IMR-90 (cell line): Measurements from ENCODE around the gene CCDC30. TPM values are rescaled to one million over a fixed set of nuclear protein-coding genes. Genes with fewer than 3 reads are reported as not detected.

Experiments used
- ATAC-seq: fragments of 200-7000 bp; cut with Tn5 transposase; 2 replicates; pipeline ENCODE4 v1.9.1; 2020; ENCODE audit warnings: low read depth, mild to moderate bottlenecking, moderate library complexity
- BruUV-seq: library from RNA; stranded (reverse); fragments of 400-500 nt; replicated peaks from 2 replicates; lab custom pipeline; 2021; lab: Mats Ljungman, UMichigan
- CTCF ChIA-PET: fragments of 300-600 bp; formaldehyde crosslinking; extraction: SDS; loops from one replicate; lab custom pipeline; 2021; ENCODE audit warnings: antibody characterized with exemption; lab: Yijun Ruan, JAX
- POLR2A ChIA-PET: fragments of 300-600 bp; sonication (Branson Sonifier 250); formaldehyde crosslinking; loops from one replicate; lab custom pipeline; 2022; ENCODE audit warnings: antibody characterized with exemption; ENCODE audit not compliant: unreplicated experiment; lab: Charles Lee
- DNase-seq: peaks from one replicate; pipeline ENCODE4 v3.0.0; 2013
- H2AFZ ChIP-seq: replicated peaks from 2 replicates; pipeline ENCODE3; 2013; ENCODE audit warnings: low read length, mild to moderate bottlenecking; ENCODE audit not compliant: poor library complexity
- H2AK5ac ChIP-seq: 2 replicates; pipeline ENCODE4 v1.6.1; 2013; ENCODE audit warnings: low read depth, low read length, inconsistent platforms
- H2AK9ac ChIP-seq: replicated peaks from 2 replicates; pipeline ENCODE3; 2013; ENCODE audit warnings: mild to moderate bottlenecking, low read depth, low read length, moderate library complexity; ENCODE audit not compliant: poor library complexity
- H2BK120ac ChIP-seq: 2 replicates; pipeline ENCODE4 v1.6.1; 2013; ENCODE audit warnings: low read depth, low read length, inconsistent platforms
- H2BK15ac ChIP-seq: 3 replicates; pipeline ENCODE4 v1.6.1; 2013; ENCODE audit warnings: low read depth, low read length, inconsistent platforms
- H2BK20ac ChIP-seq: 2 replicates; pipeline ENCODE4 v1.6.1; 2013; ENCODE audit warnings: low read depth, mild to moderate bottlenecking, inconsistent platforms, low read length, moderate library complexity
- H2BK5ac ChIP-seq: 2 replicates; pipeline ENCODE4 v1.6.1; 2013; ENCODE audit warnings: mild to moderate bottlenecking, low read depth, low read length, inconsistent platforms; ENCODE audit not compliant: poor library complexity, severe bottlenecking
- H3K14ac ChIP-seq: replicated peaks from 2 replicates; pipeline ENCODE4 v1.6.1; 2013; ENCODE audit warnings: low read depth, low read length, inconsistent platforms
- H3K18ac ChIP-seq: 2 replicates; pipeline ENCODE4 v1.6.1; 2013; ENCODE audit warnings: low read depth, low read length, control low read depth
- H3K23ac ChIP-seq: 2 replicates; pipeline ENCODE4 v1.6.1; 2013; ENCODE audit warnings: low read depth, low read length, inconsistent platforms
- H3K27ac ChIP-seq: 2 replicates; pipeline ENCODE4 v1.5.1; 2013; ENCODE audit warnings: mild to moderate bottlenecking, control low read depth, low read length; ENCODE audit not compliant: insufficient read depth
- H3K27me3 ChIP-seq: 2 replicates; pipeline ENCODE4 v1.6.1; 2013; ENCODE audit warnings: low read length; ENCODE audit not compliant: control insufficient read depth, insufficient read depth
- H3K36me3 ChIP-seq: 2 replicates; pipeline ENCODE4 v1.6.1; 2013; ENCODE audit warnings: low read length, mixed read lengths; ENCODE audit not compliant: control insufficient read depth, insufficient read depth
- H3K4ac ChIP-seq: 2 replicates; pipeline ENCODE4 v1.6.1; 2013; ENCODE audit warnings: low read depth, low read length, inconsistent platforms
- H3K4me1 ChIP-seq: 2 replicates; pipeline ENCODE4 v1.6.1; 2013; ENCODE audit warnings: low read length, mixed read lengths; ENCODE audit not compliant: control insufficient read depth, insufficient read depth
- H3K4me2 ChIP-seq: 2 replicates; pipeline ENCODE4 v1.6.1; 2013; ENCODE audit warnings: low read depth, mild to moderate bottlenecking, control low read depth, low read length, moderate library complexity
- H3K4me3 ChIP-seq: 2 replicates; pipeline ENCODE4 v1.5.1; 2013; ENCODE audit warnings: low read depth, mild to moderate bottlenecking, control low read depth, low read length, moderate library complexity; ENCODE audit not compliant: insufficient read depth
- H3K56ac ChIP-seq: 2 replicates; pipeline ENCODE4 v1.6.1; 2013; ENCODE audit warnings: low read length, inconsistent platforms; ENCODE audit not compliant: insufficient read depth; ENCODE audit errors: extremely low read depth
- H3K79me1 ChIP-seq, 2 experiments: 2 replicates each; pipeline ENCODE4 v1.6.1; 2013; ENCODE audit warnings: low read length in 2 of 2, inconsistent platforms in 1 of 2, low read depth in 1 of 2
- H3K9ac ChIP-seq: 2 replicates; pipeline ENCODE4 v1.6.1; 2013; ENCODE audit warnings: low read depth, low read length, control low read depth
- H3K9me1 ChIP-seq: 2 replicates; pipeline ENCODE4 v1.6.1; 2013; ENCODE audit warnings: low read length, inconsistent platforms; ENCODE audit not compliant: insufficient read depth
- H3K9me3 ChIP-seq: 2 replicates; pipeline ENCODE4 v1.6.1; 2013; ENCODE audit warnings: low read length; ENCODE audit not compliant: control insufficient read depth, insufficient read depth
- H4K20me1 ChIP-seq: 2 replicates; pipeline ENCODE4 v1.6.1; 2013; ENCODE audit warnings: low read length, inconsistent platforms; ENCODE audit not compliant: insufficient read depth
- H4K5ac ChIP-seq: 2 replicates; pipeline ENCODE4 v1.6.1; 2013; ENCODE audit warnings: mild to moderate bottlenecking, low read depth, low read length, control low read depth
- H4K8ac ChIP-seq, 2 experiments: 2 replicates each; pipeline ENCODE4 v1.6.1; 2013; ENCODE audit warnings: low read depth in 2 of 2, low read length in 2 of 2, control low read depth in 1 of 2, inconsistent platforms in 1 of 2
- H4K91ac ChIP-seq: 2 replicates; pipeline ENCODE4 v1.6.1; 2013; ENCODE audit warnings: low read depth, low read length, inconsistent platforms; ENCODE audit not compliant: insufficient read depth
- BHLHE40 ChIP-seq: fragments of 150-350 bp; IDR thresholded peaks from 2 replicates; pipeline ENCODE4 v1.6.1; 2016; ENCODE audit warnings: mild to moderate bottlenecking, low read depth, low read length
- CEBPB ChIP-seq: IDR thresholded peaks from 2 replicates; pipeline ENCODE4 v1.6.1; 2012; ENCODE audit warnings: low read depth, low read length, improper control_type of control experiment
- CHD1 ChIP-seq: IDR thresholded peaks from 2 replicates; pipeline ENCODE4 v1.6.1; 2012; ENCODE audit warnings: low read depth, low read length, improper control_type of control experiment
- CTCF ChIP-seq: conservative IDR thresholded peaks from 2 replicates; pipeline ENCODE4 v1.5.1; 2012; ENCODE audit warnings: mild to moderate bottlenecking, low read depth, low read length, improper control_type of control experiment
- ELK1 ChIP-seq: fragments of 150-350 bp; IDR thresholded peaks from 2 replicates; pipeline ENCODE4 v1.6.1; 2016; ENCODE audit warnings: low read depth, mild to moderate bottlenecking, low read length, moderate library complexity, borderline replicate concordance
- FOS ChIP-seq: fragments of 150-350 bp; IDR thresholded peaks from 2 replicates; pipeline ENCODE4 v1.6.1; 2016; ENCODE audit warnings: low read depth, low read length
- MAFK ChIP-seq: IDR thresholded peaks from 2 replicates; pipeline ENCODE4 v1.6.1; 2012; ENCODE audit warnings: low read depth, low read length, improper control_type of control experiment
- MXI1 ChIP-seq: IDR thresholded peaks from 2 replicates; pipeline ENCODE4 v1.6.1; 2012; ENCODE audit warnings: low read depth, mild to moderate bottlenecking, low read length, moderate library complexity, borderline replicate concordance
- NFE2L2 ChIP-seq: fragments of 150-350 bp; IDR thresholded peaks from 2 replicates; pipeline ENCODE4 v1.6.1; 2016; ENCODE audit warnings: low read depth, mild to moderate bottlenecking, low read length
- POLR2A ChIP-seq: IDR thresholded peaks from 2 replicates; pipeline ENCODE4 v1.6.1; 2012; ENCODE audit warnings: mild to moderate bottlenecking, low read depth, low read length
- RFX5 ChIP-seq: IDR thresholded peaks from 2 replicates; pipeline ENCODE4 v1.8.0; 2012; ENCODE audit warnings: low read depth, mild to moderate bottlenecking, low read length, moderate library complexity
- SMC3 ChIP-seq: fragments of 150-350 bp; IDR thresholded peaks from 2 replicates; pipeline ENCODE4 v1.6.1; 2016; ENCODE audit warnings: low read depth, mild to moderate bottlenecking, antibody characterized with exemption, low read length, moderate library complexity
- WGBS, 2 experiments: methylation state at CpG; one replicate each; pipeline versions ENCODE4 v1.1.5 to v1.1.7; 2013; ENCODE audit warnings: missing lambda C conversion rate in 2 of 2; ENCODE audit not compliant: insufficient read length in 1 of 2; ENCODE audit errors: extremely low coverage in 2 of 2; 5-methylcytosine and 5-hydroxymethylcytosine counted together
- dilution Hi-C: fragments of 300-500 bp; cut with HindIII; formaldehyde crosslinking; loops from one replicate; pipeline ENCODE4 v1.14.3; 2018; ENCODE audit warnings: low sequenced_read_pairs; ENCODE audit not compliant: unreplicated experiment
- in situ Hi-C: fragments of 300-500 bp; cut with MboI; formaldehyde crosslinking; loops from 3 replicates; pipeline ENCODE4 v1.14.3; 2019; ENCODE audit warnings: low sequenced_read_pairs, inconsistent platforms, mixed read lengths
- intact Hi-C: fragments of 100-400 bp; cut with micrococcal nuclease; formaldehyde crosslinking; loops from 2 replicates; pipeline ENCODE4 v1.10.0; 2022
- polyA plus RNA-seq, 3 experiments: library from polyadenylated mRNA; depleted of rRNA; stranded (reverse); fragments of >200 nt; gene quantifications; 2 replicates each; pipeline ENCODE4 v1.2.3, GENCODE V29; 2012; ENCODE audit warnings: low replicate concordance in 1 of 3
- total RNA-seq: library from RNA; depleted of rRNA; stranded (reverse); fragments of >200 nt; gene quantifications from 2 replicates; pipeline ENCODE4 v1.2.3, GENCODE V29; 2012
- TF ChIP-seq, protein P1 (sequence below): fragments of 150-350 bp; IDR thresholded peaks from 2 replicates; pipeline ENCODE4 v1.6.1; 2017; ENCODE audit warnings: mild to moderate bottlenecking, antibody characterized with exemption, low read length, low read depth

Gene CCDC30
- total and polyA plus RNA-seq, 2 of the 4 experiments (the other 2 are of a cell fraction) = 0.14 to 0.18 TPM

DNA sequence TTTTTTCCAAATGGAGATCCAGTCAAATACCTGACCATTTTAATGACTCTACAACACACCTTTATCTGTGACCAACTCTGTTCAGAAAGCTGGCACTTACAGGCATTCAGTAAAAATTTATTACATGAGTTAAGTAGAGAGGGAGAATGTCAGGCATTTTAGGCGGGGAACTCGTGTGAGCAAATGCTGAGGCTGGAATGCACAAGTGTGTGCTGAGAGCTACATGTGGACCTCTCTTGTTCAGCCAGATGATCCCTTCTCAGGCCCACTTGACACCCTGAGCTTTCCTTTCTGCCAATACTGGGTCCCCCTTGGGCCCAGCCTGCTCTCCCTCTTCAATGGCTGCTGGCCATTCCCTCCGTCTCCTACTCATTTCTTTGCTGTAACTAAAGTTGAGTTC, 206.8 kb downstream of the CCDC30 start:
- Histone ChIP-seq H2AK5ac (no peak overlapping the region), H2AK9ac (no peak overlapping the region), H3K9ac (no peak overlapping the region), H4K8ac (no peak overlapping the region), H3K14ac (no peak overlapping the region), H4K20me1 (no peaks in the 10 kb centered on the region), H4K5ac (no peak overlapping the region), H2AFZ (no peak overlapping the region), H3K9me1 (no peaks in the 10 kb centered on the region), H2BK120ac (no peak overlapping the region), H2BK5ac (no peak overlapping the region), H3K4me3 (no peak overlapping the region), H3K36me3 (peaks cover 20% of the 10 kb centered on the region), H3K9me3 (no peaks in the 10 kb centered on the region), H3K23ac (no peak overlapping the region), H2BK15ac (no peak overlapping the region), H3K56ac (no peak overlapping the region), H4K91ac (no peak overlapping the region), H3K27ac (no peak overlapping the region), H2BK20ac (no peak overlapping the region), H3K4ac (no peak overlapping the region), H3K18ac (no peak overlapping the region), H3K4me1 (no peaks in the 10 kb centered on the region), H3K27me3 (no peaks in the 10 kb centered on the region), H3K4me2 (no peak overlapping the region), H3K79me1 (no peaks in the 10 kb centered on the region)
- 100% methylated on average over 1 of the region's 3 CpGs; no CpG with 5 or more reads in 1 of the 2 experiments for WGBS, 2 experiments
- DNase-seq (no peak), ATAC-seq (no peak)
- POLR2A ChIA-PET = interaction anchor here (0.7 to 1.2 kb wide), 2 partner anchors 12 to 516 kb away, joined by 4 to 13 read pairs; partner anchors contain the start of gene YBX1
- TF ChIP-seq CEBPB = no peak
- TF ChIP-seq CTCF = no peak
- TF ChIP-seq, protein P1, sequence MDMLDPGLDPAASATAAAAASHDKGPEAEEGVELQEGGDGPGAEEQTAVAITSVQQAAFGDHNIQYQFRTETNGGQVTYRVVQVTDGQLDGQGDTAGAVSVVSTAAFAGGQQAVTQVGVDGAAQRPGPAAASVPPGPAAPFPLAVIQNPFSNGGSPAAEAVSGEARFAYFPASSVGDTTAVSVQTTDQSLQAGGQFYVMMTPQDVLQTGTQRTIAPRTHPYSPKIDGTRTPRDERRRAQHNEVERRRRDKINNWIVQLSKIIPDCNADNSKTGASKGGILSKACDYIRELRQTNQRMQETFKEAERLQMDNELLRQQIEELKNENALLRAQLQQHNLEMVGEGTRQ = no peak
- TF ChIP-seq MAFK = no peak
- TF ChIP-seq SMC3 = no peak
- no peak for TF ChIP-seq BHLHE40
- no peak for TF ChIP-seq POLR2A
- no peak for TF ChIP-seq CHD1
- TF ChIP-seq RFX5 = no peak
- TF ChIP-seq ELK1 = no peak
- no peak for TF ChIP-seq FOS
- no peak for TF ChIP-seq NFE2L2
- no peak for TF ChIP-seq MXI1
- BruUV-seq = no TSS peak
- dilution Hi-C loops (no loop called here), intact Hi-C loops (no loop called here), in situ Hi-C loops (no loop called here)
- CTCF ChIA-PET = interaction anchor here (0.6 kb wide), 1 partner anchor 10 kb away, joined by 3 read pairs; no protein-coding TSS in a partner anchor
